GM12801 (cell line): ENCODE data around the gene MX2.

ENCODE experiments used
- TF ChIP-seq, protein P1 (sequence below): IDR thresholded peaks from one replicate; pipeline ENCODE4 v1.5.1; 2011; ENCODE audit warnings: control low read depth; ENCODE audit not compliant: insufficient read length; ENCODE audit errors: extremely low read depth

MX2 gene

DNA sequence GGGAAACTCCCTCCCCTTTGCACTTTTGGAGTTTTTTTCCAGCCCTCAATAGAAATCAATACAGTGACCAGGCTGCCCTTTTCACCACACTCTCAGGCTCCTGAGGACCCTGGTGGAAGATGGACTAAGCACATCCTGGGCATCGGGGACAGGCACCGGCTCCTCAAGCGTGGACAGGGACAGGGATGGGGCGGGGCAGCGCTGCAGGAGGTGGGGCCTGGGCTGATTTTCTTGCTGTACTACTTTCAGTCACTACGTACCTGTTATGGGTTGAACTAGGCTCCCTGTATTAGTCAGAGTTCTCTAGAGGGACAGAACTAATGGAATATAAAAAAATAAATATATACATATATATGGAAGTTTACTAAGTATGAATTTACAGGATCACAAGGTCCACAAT lies 2.5 kb downstream of the MX2 start:
- TF ChIP-seq, protein P1, sequence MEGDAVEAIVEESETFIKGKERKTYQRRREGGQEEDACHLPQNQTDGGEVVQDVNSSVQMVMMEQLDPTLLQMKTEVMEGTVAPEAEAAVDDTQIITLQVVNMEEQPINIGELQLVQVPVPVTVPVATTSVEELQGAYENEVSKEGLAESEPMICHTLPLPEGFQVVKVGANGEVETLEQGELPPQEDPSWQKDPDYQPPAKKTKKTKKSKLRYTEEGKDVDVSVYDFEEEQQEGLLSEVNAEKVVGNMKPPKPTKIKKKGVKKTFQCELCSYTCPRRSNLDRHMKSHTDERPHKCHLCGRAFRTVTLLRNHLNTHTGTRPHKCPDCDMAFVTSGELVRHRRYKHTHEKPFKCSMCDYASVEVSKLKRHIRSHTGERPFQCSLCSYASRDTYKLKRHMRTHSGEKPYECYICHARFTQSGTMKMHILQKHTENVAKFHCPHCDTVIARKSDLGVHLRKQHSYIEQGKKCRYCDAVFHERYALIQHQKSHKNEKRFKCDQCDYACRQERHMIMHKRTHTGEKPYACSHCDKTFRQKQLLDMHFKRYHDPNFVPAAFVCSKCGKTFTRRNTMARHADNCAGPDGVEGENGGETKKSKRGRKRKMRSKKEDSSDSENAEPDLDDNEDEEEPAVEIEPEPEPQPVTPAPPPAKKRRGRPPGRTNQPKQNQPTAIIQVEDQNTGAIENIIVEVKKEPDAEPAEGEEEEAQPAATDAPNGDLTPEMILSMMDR = no peak

DNA sequence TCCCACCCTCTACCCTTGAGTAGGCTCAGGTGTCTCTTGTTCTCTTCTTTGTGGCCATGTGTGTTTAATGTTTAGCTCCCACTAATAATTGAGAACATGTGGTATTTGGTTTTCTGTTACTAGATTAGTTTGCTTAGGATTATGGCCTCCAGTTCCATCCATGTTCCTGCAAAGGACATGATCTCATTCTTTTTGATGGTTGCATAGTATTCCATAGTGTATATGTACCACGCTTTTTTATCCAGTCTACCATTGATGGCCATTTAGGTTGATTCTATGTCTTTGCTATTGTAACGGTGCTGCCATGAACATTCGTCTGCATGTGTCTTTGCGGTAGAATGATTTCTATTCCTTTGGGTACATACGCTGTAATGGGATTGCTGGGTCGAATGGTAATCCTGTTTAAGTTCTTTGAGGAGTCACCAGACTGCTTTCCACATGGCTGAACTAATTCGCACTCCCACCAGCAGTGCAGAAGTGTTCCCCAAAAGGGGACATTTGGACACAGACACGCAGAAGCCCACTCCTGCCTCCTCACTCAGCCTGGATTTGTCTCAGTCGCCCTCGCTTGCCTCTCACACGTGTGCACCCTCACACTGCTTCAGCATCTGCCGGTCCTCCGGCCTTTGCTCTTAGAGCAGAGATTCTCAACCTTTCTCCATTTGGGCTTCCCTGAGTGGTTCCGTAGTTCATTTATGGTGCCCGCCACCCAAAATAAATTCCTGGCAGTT lies 3.7 kb downstream of the MX2 start:
- TF ChIP-seq, protein P1 = no peak

DNA sequence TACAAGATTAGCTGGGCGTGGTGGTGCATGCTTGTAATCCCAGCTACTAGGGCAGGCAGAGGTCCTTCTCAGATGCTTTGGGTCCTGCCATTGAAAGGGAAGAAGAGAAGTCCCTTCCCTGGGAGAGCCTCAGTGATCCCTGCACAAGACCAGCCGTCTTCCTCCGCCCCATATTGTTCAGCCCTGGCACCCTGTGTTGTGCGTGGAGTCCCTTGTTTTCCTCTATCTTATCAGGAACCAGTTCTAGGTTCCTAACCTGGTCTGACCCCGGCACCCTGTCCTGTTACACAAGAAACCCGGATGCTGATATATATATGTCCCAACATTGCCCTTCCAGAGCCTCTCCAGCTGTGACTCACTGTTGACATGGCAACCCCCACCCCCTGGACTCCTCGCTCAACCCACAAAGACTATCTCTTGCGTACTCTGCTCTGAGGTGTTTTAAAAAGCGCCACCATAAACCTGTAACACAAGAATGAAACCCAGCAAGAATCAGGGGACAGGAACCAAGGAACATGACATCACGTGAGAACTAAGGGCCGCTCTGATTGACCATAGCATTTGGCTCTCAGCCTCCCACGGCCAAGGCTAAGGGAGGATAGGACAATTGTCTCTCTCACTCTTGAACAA lies 4.8 kb downstream of the MX2 start:
- TF ChIP-seq, protein P1 = no peak

DNA sequence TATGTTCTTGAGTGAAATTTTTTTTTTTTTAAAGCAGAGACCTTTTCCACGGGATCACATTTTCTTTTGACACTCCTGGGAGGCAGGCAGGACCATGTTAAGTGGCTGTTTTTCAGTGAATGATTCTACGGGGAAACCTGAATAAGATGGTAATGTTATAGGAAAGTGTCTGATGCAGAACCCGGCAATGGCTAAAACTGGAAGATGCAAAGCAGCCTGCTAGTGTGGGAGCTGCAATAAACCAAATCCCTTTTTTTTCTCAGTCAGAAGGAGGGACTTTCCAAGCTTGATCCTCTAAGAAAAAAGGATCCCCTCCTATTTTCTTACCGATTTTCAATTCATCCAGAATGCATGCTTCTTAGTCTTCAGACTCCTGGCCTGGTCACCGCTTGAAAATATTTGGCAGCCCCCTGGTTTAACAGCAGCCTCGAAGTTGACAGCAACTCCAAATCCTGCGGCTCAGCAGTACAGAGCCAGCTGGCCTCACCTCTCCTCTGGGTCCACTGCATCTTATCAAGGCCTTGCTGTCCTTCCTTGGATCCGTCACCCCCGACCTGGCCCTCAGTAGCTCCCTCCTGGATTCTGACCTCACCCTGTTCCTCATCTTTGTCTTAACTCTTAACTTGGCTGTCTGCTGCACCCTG lies 5.6 kb downstream of the MX2 start:
- TF ChIP-seq, protein P1 = no peak

DNA sequence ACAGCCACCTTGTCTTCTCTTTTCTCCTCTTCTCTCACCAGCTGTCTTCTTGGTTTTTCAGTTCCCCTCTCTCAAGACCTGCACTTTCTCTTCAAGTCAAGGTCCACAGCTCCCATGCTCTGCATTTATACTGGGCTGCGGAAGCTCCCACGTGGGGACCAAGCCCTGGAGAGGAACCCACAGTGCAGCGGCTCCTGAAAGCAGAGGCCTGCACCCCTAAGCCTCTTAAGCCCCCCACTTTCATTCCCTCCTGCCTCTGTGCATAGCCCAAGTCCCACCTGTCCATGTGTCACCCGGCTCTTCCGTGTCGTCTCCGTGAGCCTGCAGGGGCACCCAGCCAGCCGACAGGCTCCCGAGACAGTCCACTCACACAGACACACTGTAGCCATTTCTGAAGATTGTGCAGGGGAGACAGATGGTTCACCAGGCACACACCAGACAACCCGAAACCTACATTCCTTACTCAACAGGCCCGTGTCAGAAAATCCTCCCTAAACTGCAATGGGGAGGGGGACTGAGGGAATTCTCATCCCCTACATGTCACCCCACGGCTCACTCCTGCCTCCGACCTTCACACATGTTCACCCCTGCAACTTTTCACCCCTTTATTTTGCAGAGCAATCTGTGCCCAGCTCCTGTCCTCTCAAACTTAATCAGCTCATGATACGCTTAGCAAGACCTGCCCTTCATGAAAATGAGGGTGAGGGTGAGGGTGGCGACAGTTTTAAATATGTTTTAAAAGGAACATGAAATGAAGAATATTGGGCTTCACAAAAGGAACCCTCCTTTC lies 6.3 kb downstream of the MX2 start:
- TF ChIP-seq, protein P1 = no peak

DNA sequence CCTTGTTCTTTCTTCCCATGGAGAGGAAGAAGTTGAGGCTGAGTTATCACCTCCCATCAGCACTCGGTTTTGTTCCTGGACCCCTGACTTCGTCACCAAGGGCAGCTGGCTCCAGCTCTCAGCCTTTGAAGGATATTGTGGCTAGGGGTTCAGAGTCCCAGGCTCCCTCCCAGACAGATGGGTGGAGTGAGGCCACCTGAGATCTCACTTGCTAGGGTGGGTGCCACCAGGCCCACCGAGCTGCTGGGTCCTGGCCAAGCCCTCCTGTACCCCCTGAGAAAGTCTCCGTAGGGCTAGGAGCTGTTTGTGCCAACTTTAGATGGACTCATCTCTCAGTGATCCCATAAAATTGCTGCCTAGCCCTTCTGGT lies 6.9 kb downstream of the MX2 start:
- TF ChIP-seq, protein P1 = no peak
